ENCODE measurements around the gene ABCA3. TPM values are rescaled to one million over a fixed set of nuclear protein-coding genes. Genes with fewer than 3 reads are reported as not detected.

Gene ABCA3
- total RNA-seq, 4 donors from 2014 or later, result 3.4 to 8.6 (median 3.7) TPM

- DNase-seq, result no peak
- WGBS, 2 donors (ENCODE audit: low coverage in 1 of 2), result 63 to 67% methylated on average over 2 to 5 of the region's 5 CpGs
- TF ChIP-seq POLR2AphosphoS5 (IDR thresholded peaks at IDR 0.05) (no peak), EP300 (IDR thresholded peaks at IDR 0.05; ENCODE audit: low read depth) (no peak), CTCF (IDR thresholded peaks at IDR 0.05) (no peak), POLR2A (IDR thresholded peaks at IDR 0.05) (no peak)
- Histone ChIP-seq H3K4me1 (no peaks in the 10 kb centered on the region), H3K27ac (no peak overlapping the region), H3K36me3 (no peaks in the 10 kb centered on the region), H3K9me3 (no peaks in the 10 kb centered on the region), H3K27me3 (no peaks in the 10 kb centered on the region), H3K4me3 (no peak overlapping the region)
- in situ Hi-C loops (cut with MboI; ENCODE audit: low pct_ligation_motif_present in 1 of 4, low pct_unique_long_range_greater_than_20kb in 1 of 4, low sequenced_read_pairs in 3 of 4), result no loop called here
- intact Hi-C loops (cut with DNase I; ENCODE audit: low total_unique reads), result no loop called here
Observed at GRCh38 chr16:2282262-2282661, 58.3 kb downstream of the ABCA3 start.

- WGBS, 2 donors (ENCODE audit: low coverage in 1 of 2), result 89% methylated on average over 24 of the region's 24 CpGs; no CpG with 5 or more reads in 1 of the 2 donors
- Histone ChIP-seq H3K27ac (no peak overlapping the region), H3K4me1 (no peaks in the 10 kb centered on the region), H3K36me3 (no peaks in the 10 kb centered on the region), H3K27me3 (no peaks in the 10 kb centered on the region), H3K4me3 (no peak overlapping the region), H3K9me3 (no peaks in the 10 kb centered on the region)
- TF ChIP-seq POLR2AphosphoS5 (IDR thresholded peaks at IDR 0.05), result no peak
- no peak for TF ChIP-seq EP300 (IDR thresholded peaks at IDR 0.05; ENCODE audit: low read depth)
- TF ChIP-seq POLR2A (IDR thresholded peaks at IDR 0.05), result no peak
- TF ChIP-seq CTCF (IDR thresholded peaks at IDR 0.05), result no peak
- intact Hi-C loops (cut with DNase I; ENCODE audit: low total_unique reads) (no loop called here), in situ Hi-C loops (cut with MboI; ENCODE audit: low pct_ligation_motif_present in 1 of 4, low pct_unique_long_range_greater_than_20kb in 1 of 4, low sequenced_read_pairs in 3 of 4) (no loop called here)
- no peak for DNase-seq
Observed at GRCh38 chr16:2280981-2281542, 59.5 kb downstream of the ABCA3 start.

GRCh38 chr16:2280461-2280860 lies 60.1 kb downstream of the ABCA3 start:
- H3K4me3 ChIP-seq, result no peak overlapping the region
- no peaks in the 10 kb centered on the region for H3K27me3 ChIP-seq
- WGBS, 2 donors (ENCODE audit: low coverage in 1 of 2), result 89 to 100% methylated on average over 2 to 7 of the region's 8 CpGs
- in situ Hi-C loops (cut with MboI; ENCODE audit: low pct_ligation_motif_present in 1 of 4, low pct_unique_long_range_greater_than_20kb in 1 of 4, low sequenced_read_pairs in 3 of 4), result no loop called here
- intact Hi-C loops (cut with DNase I; ENCODE audit: low total_unique reads), result no loop called here
- H3K27ac ChIP-seq, result no peak overlapping the region
- H3K9me3 ChIP-seq, result no peaks in the 10 kb centered on the region
- no peaks in the 10 kb centered on the region for H3K36me3 ChIP-seq
- DNase-seq, result no peak
- H3K4me1 ChIP-seq, result no peaks in the 10 kb centered on the region
- TF ChIP-seq CTCF (IDR thresholded peaks at IDR 0.05) (no peak), EP300 (IDR thresholded peaks at IDR 0.05; ENCODE audit: low read depth) (no peak), POLR2A (IDR thresholded peaks at IDR 0.05) (no peak), POLR2AphosphoS5 (IDR thresholded peaks at IDR 0.05) (no peak)

- intact Hi-C loops (cut with DNase I; ENCODE audit: low total_unique reads) (no loop called here), in situ Hi-C loops (cut with MboI; ENCODE audit: low pct_ligation_motif_present in 1 of 4, low pct_unique_long_range_greater_than_20kb in 1 of 4, low sequenced_read_pairs in 3 of 4) (no loop called here)
- DNase-seq, result no peak
- 86% methylated on average over 1 to 26 of the region's 26 CpGs for WGBS, 2 donors (ENCODE audit: low coverage in 1 of 2)
- H3K9me3 ChIP-seq, result no peaks in the 10 kb centered on the region
- no peak overlapping the region for H3K27ac ChIP-seq
- H3K4me1 ChIP-seq, result no peaks in the 10 kb centered on the region
- no peak overlapping the region for H3K4me3 ChIP-seq
- no peak for TF ChIP-seq CTCF (IDR thresholded peaks at IDR 0.05)
- TF ChIP-seq EP300 (IDR thresholded peaks at IDR 0.05; ENCODE audit: low read depth), result no peak
- no peaks in the 10 kb centered on the region for H3K36me3 ChIP-seq
- no peaks in the 10 kb centered on the region for H3K27me3 ChIP-seq
Observed at GRCh38 chr16:2278956-2279800, 61.4 kb downstream of the ABCA3 start.
